A549 (cell line): ENCODE results near the gene PACS1. TPM values are rescaled to one million over a fixed set of nuclear protein-coding genes. Genes with fewer than 3 reads are reported as not detected.

Source experiments
- ATAC-seq, 2 experiments: fragments of 200-7000 bp in 1 of 2; fragments of >200 bp in 1 of 2; cut with Nextera tagmentation in 1 of 2; cut with Tn5 transposase in 1 of 2; 3 replicates each; pipeline versions ENCODE4 v1.8.0 to v1.9.1; 2018 to 2020; ENCODE audit warnings: mild to moderate bottlenecking in 1 of 2, moderate library complexity in 1 of 2
- CTCF ChIA-PET: fragments of 300-600 bp; sonication (Branson Sonifier 250); formaldehyde crosslinking; extraction: SDS; loops from one replicate; lab custom pipeline; 2021; ENCODE audit warnings: antibody characterized with exemption, inconsistent platforms; lab: Yijun Ruan, JAX
- POLR2A ChIA-PET: fragments of 350-600 bp; formaldehyde crosslinking; extraction: SDS; loops from one replicate; lab custom pipeline; 2021; ENCODE audit warnings: antibody characterized with exemption, inconsistent platforms; lab: Yijun Ruan, JAX
- DNase-seq, 2 experiments: peaks; one replicate each; pipeline versions ENCODE4 v3.0.0 to v3.0.0-alpha.2; 2011 to 2016; ENCODE audit warnings: low read depth in 1 of 2, low spot score in 1 of 2
- FAIRE-seq: peaks from 2 replicates; lab custom pipeline; 2011; peaks lifted over from hg19 to GRCh38; lab: Jason Lieb, UNC
- H3K27ac ChIP-seq, 2 experiments: fragments of >200 bp; sonication (Bioruptor Twin); formaldehyde crosslinking; 3 replicates each; pipeline ENCODE4 v1.5.1; 2016 to 2017
- H3K4me1 ChIP-seq: fragments of >200 bp; sonication (Bioruptor Twin); formaldehyde crosslinking; 3 replicates; pipeline ENCODE4 v1.6.1; 2016
- H3K4me2 ChIP-seq: fragments of >200 bp; sonication (Bioruptor Twin); formaldehyde crosslinking; 3 replicates; pipeline ENCODE4 v1.6.1; 2016
- H3K4me3 ChIP-seq: fragments of >200 bp; sonication (Bioruptor Twin); formaldehyde crosslinking; 3 replicates; pipeline ENCODE4 v1.5.1; 2016
- H3K9me3 ChIP-seq: fragments of >200 bp; sonication (Bioruptor Twin); formaldehyde crosslinking; 3 replicates; pipeline ENCODE4 v1.6.1; 2016
- BCL3 ChIP-seq: fragments of >200 bp; sonication (Bioruptor Twin); formaldehyde crosslinking; IDR thresholded peaks from 3 replicates; pipeline ENCODE4 v1.6.1; 2016
- CBX8 ChIP-seq: fragments of 200-600 bp; sonication (generic); IDR thresholded peaks from 2 replicates; pipeline ENCODE4 v1.6.1; 2016
- CTCF ChIP-seq: fragments of >200 bp; sonication (Bioruptor Twin); formaldehyde crosslinking; IDR thresholded peaks from 3 replicates; pipeline ENCODE4 v1.5.1; 2016
- EHMT2 ChIP-seq: fragments of 200-600 bp; sonication (generic); IDR thresholded peaks from 2 replicates; pipeline ENCODE4 v1.6.1; 2016; ENCODE audit warnings: antibody characterized with exemption, low read depth, mild to moderate bottlenecking, moderate library complexity
- EP300 ChIP-seq, 2 experiments: fragments of >200 bp; sonication (Bioruptor Twin); formaldehyde crosslinking; IDR thresholded peaks; 2 replicates in 1 of 2; 3 replicates in 1 of 2; pipeline ENCODE4 v1.6.1; 2016 to 2017
- FOSL2 ChIP-seq, 2 experiments: fragments of 450-650 bp in 1 of 2; fragments of >200 bp in 1 of 2; sonication (Bioruptor Twin) in 1 of 2; formaldehyde crosslinking; IDR thresholded peaks; 2 replicates each; pipeline versions ENCODE4 v1.5.0 to v1.6.1; 2016 to 2020; ENCODE audit warnings: mild to moderate bottlenecking in 1 of 2, moderate library complexity in 1 of 2
- GATA3 ChIP-seq: IDR thresholded peaks from 2 replicates; pipeline ENCODE4 v1.6.1; 2012; ENCODE audit warnings: borderline replicate concordance
- HDAC2 ChIP-seq: fragments of 200-600 bp; sonication (generic); IDR thresholded peaks from 2 replicates; pipeline ENCODE4 v1.6.1; 2016
- HOXA7 ChIP-seq: fragments of 250-450 bp; sonication (Bioruptor Pico); IDR thresholded peaks from 2 replicates; pipeline ENCODE4 v1.5.0; 2020; ENCODE audit warnings: mild to moderate bottlenecking, moderate library complexity
- JUNB ChIP-seq: fragments of >200 bp; sonication (Bioruptor Twin); formaldehyde crosslinking; IDR thresholded peaks from 2 replicates; pipeline ENCODE4 v1.6.1; 2016
- KDM1A ChIP-seq: fragments of 200-600 bp; sonication (generic); IDR thresholded peaks from 2 replicates; pipeline ENCODE4 v1.6.1; 2016; ENCODE audit warnings: low read depth, mild to moderate bottlenecking
- MAFK ChIP-seq: fragments of 450-650 bp; IDR thresholded peaks from 2 replicates; pipeline ENCODE4 v1.6.1; 2014; ENCODE audit not compliant: partially characterized antibody
- MAX ChIP-seq: IDR thresholded peaks from 2 replicates; pipeline ENCODE4 v1.6.1; 2012
- NPAS2 ChIP-seq: fragments of 250-450 bp; sonication (Bioruptor Pico); IDR thresholded peaks from 2 replicates; pipeline ENCODE4 v1.8.0; 2022; ENCODE audit warnings: mild to moderate bottlenecking, moderate library complexity, borderline replicate concordance
- PBX3 ChIP-seq: IDR thresholded peaks from 2 replicates; pipeline ENCODE4 v1.6.1; 2012
- PHF8 ChIP-seq: fragments of 200-600 bp; sonication (generic); IDR thresholded peaks from 2 replicates; pipeline ENCODE4 v1.6.1; 2016; ENCODE audit warnings: low read depth, mild to moderate bottlenecking, antibody characterized with exemption, moderate library complexity, borderline replicate concordance
- RCOR1 ChIP-seq: fragments of 150-350 bp; IDR thresholded peaks from 2 replicates; pipeline ENCODE4 v1.6.1; 2014; ENCODE audit warnings: antibody characterized with exemption, low read length, low read depth
- REST ChIP-seq: fragments of 200-600 bp; sonication (generic); IDR thresholded peaks from 2 replicates; pipeline ENCODE4 v1.6.1; 2016; ENCODE audit warnings: antibody characterized with exemption, mild to moderate bottlenecking, moderate library complexity
- RFX5 ChIP-seq: fragments of 450-650 bp; IDR thresholded peaks from 2 replicates; pipeline ENCODE4 v1.7.1; 2014; ENCODE audit warnings: antibody characterized with exemption, mild to moderate bottlenecking, moderate library complexity
- RNF2 ChIP-seq: fragments of 200-600 bp; sonication (generic); IDR thresholded peaks from 2 replicates; pipeline ENCODE4 v1.6.1; 2016; ENCODE audit warnings: low read depth, mild to moderate bottlenecking, antibody characterized with exemption, moderate library complexity, borderline replicate concordance
- SREBF2 ChIP-seq: fragments of 450-650 bp; IDR thresholded peaks from 2 replicates; pipeline ENCODE4 v1.6.1; 2014; ENCODE audit warnings: mild to moderate bottlenecking, moderate library complexity
- TFCP2L1 ChIP-seq: fragments of 250-450 bp; sonication (Bioruptor Pico); IDR thresholded peaks from 2 replicates; pipeline ENCODE4 v1.5.0; 2021; ENCODE audit warnings: mild to moderate bottlenecking
- TP53 ChIP-seq: fragments of 250-450 bp; sonication (Bioruptor Pico); IDR thresholded peaks from 2 replicates; pipeline ENCODE4 v1.5.0; 2021; ENCODE audit warnings: mild to moderate bottlenecking, moderate library complexity
- WGBS: methylation state at CpG from one replicate; pipeline ENCODE4 v1.1.6; 2017; ENCODE audit errors: missing lambda C conversion rate; 5-methylcytosine and 5-hydroxymethylcytosine counted together
- polyA plus RNA-seq, 4 experiments: library from polyadenylated mRNA; depleted of rRNA in 3 of 4; stranded (reverse); fragments of >200 nt; fragmentation: RNase III in 1 of 4; extraction: RNeasy Plus Mini Kit Qiagen cat#74134 plus additional on column Dnase treatment in 1 of 4; gene quantifications; 2 replicates in 3 of 4; 3 replicates in 1 of 4; pipeline ENCODE4 v1.2.3, GENCODE V29; 2011 to 2017

The PACS1 gene
- polyA plus RNA-seq, 2 of the 4 experiments (the other 2 are of a cell fraction), result 48.2 to 59.1 TPM

GRCh38 chr11:66233301-66233700, 163.2 kb downstream of the PACS1 start (continued):
- TF ChIP-seq CTCF, result no peak
- TF ChIP-seq GATA3, result no peak

GRCh38 chr11:66235141-66235540, 165.1 kb downstream of the PACS1 start:
- no peaks in the 10 kb centered on the region for H3K4me1 ChIP-seq
- POLR2A ChIA-PET, result no interaction called here
- no peaks in the 10 kb centered on the region for H3K9me3 ChIP-seq
- no peak for TF ChIP-seq TP53
- no peak for TF ChIP-seq EP300 (IDR thresholded peaks at IDR 0.05)
- no peak for TF ChIP-seq BCL3
- TF ChIP-seq MAX, result no peak
- no peak for TF ChIP-seq KDM1A
- no peak for TF ChIP-seq RNF2
- no peak for TF ChIP-seq RCOR1
- TF ChIP-seq PBX3, result no peak
- TF ChIP-seq REST, result no peak
- no peak for ATAC-seq
- no peak for DNase-seq
- no peak overlapping the region for H3K4me3 ChIP-seq
- CTCF ChIA-PET, result interaction anchor here (1.0 to 4.1 kb wide), 3 partner anchors 10 to 13 kb away, joined by 3 to 38 read pairs (median 13); no protein-coding TSS in a partner anchor
- H3K4me2 ChIP-seq, result no peak overlapping the region
- no peak overlapping the region for H3K27ac ChIP-seq
- 90% methylated on average over 11 of the region's 11 CpGs for WGBS
- no peak for FAIRE-seq

- H3K4me1 ChIP-seq, result no peaks in the 10 kb centered on the region
- ATAC-seq, result no peak
- WGBS, result 86% methylated on average over 6 of the region's 6 CpGs
Observed at GRCh38 chr11:66237867-66238266, 167.8 kb downstream of the PACS1 start.

More at GRCh38 chr11:66237867-66238266, 167.8 kb downstream of the PACS1 start:
- no peak for TF ChIP-seq HDAC2
- TF ChIP-seq CBX8, result no peak
- TF ChIP-seq JUNB, result no peak
- TF ChIP-seq HOXA7, result no peak
- TF ChIP-seq TP53, result no peak
- no peak for TF ChIP-seq TFCP2L1 (CRISPR knock-in tag)
- no peak for TF ChIP-seq FOSL2 (IDR thresholded peaks at IDR 0.05)
- no peak for TF ChIP-seq FOSL2 (CRISPR knock-in tag; IDR thresholded peaks at IDR 0.05)
- no peak for TF ChIP-seq RFX5
- TF ChIP-seq SREBF2, result no peak
- no peak for TF ChIP-seq MAFK
- TF ChIP-seq CTCF, result no peak
- no peak for TF ChIP-seq EP300 (IDR thresholded peaks at IDR 0.05)
- no peak for TF ChIP-seq EHMT2
- TF ChIP-seq PBX3, result no peak
- no peak for TF ChIP-seq PHF8
- no peak for TF ChIP-seq NPAS2 (CRISPR knock-in tag)
- no peak overlapping the region for H3K4me3 ChIP-seq
- no peak overlapping the region for H3K27ac ChIP-seq
- CTCF ChIA-PET, result interaction anchor here (1.2 to 4.1 kb wide), 3 partner anchors 15 to 20 kb away, joined by 4 to 38 read pairs (median 6); no protein-coding TSS in a partner anchor
- FAIRE-seq, result no peak
- POLR2A ChIA-PET, result no interaction called here
- DNase-seq, result no peak
- H3K4me2 ChIP-seq, result no peak overlapping the region
- H3K9me3 ChIP-seq, result no peaks in the 10 kb centered on the region
